HepG2 (cell line): Measurements from ENCODE around the gene AXIN1. TPM values are rescaled to one million over a fixed set of nuclear protein-coding genes. Genes with fewer than 3 reads are reported as not detected.
A peak's percentile ranks its signal among the peaks of the same experiment; 100 is the strongest.

ENCODE experiments used
- ATAC-seq: fragments of 200-7000 bp; cut with Tn5 transposase; 3 replicates; pipeline ENCODE4 v1.9.1; 2020; ENCODE audit warnings: mild to moderate bottlenecking, moderate library complexity
- BruUV-seq: library from RNA; stranded (reverse); fragments of 400-500 nt; replicated peaks from 2 replicates; lab custom pipeline; 2021; lab: Mats Ljungman, UMichigan
- CTCF ChIA-PET: fragments of 300-600 bp; formaldehyde crosslinking; extraction: SDS; loops from one replicate; lab custom pipeline; 2021; ENCODE audit warnings: low total read pairs, inconsistent platforms, low intra/inter-chr PET ratio; lab: Yijun Ruan, JAX
- POLR2A ChIA-PET: fragments of 350-600 bp; sonication (Branson Sonifier 250); formaldehyde crosslinking; loops from one replicate; lab custom pipeline; 2020; ENCODE audit warnings: antibody characterized with exemption, inconsistent platforms; lab: Yijun Ruan, JAX
- DNase-seq: peaks from one replicate; pipeline ENCODE4 v3.0.0-alpha.2; 2015; ENCODE audit warnings: low spot score
- FAIRE-seq: peaks from 3 replicates; lab custom pipeline; 2011; peaks lifted over from hg19 to GRCh38; lab: Jason Lieb, UNC
- H2AFZ ChIP-seq: one replicate; pipeline ENCODE4 v1.6.1; 2011; ENCODE audit warnings: low read length, inconsistent platforms
- H3K27ac ChIP-seq: fragments of 300-600 bp; 3 replicates; pipeline ENCODE4 v1.8.0; 2011; ENCODE audit warnings: mixed run types, mild to moderate bottlenecking, mixed read lengths, low read length, inconsistent platforms; ENCODE audit not compliant: insufficient read depth; ENCODE audit errors: extremely low read length
- H3K27me3 ChIP-seq, 2 experiments: fragments of 200-600 bp in 1 of 2; 2 replicates in 1 of 2; 3 replicates in 1 of 2; pipeline versions ENCODE4 v1.6.0 to v1.8.0; 2011; ENCODE audit warnings: low read length in 2 of 2, mild to moderate bottlenecking in 2 of 2, moderate library complexity in 2 of 2, inconsistent platforms in 1 of 2; ENCODE audit not compliant: insufficient read depth in 2 of 2, control insufficient read depth in 1 of 2
- H3K36me3 ChIP-seq, 2 experiments: fragments of 200-600 bp in 1 of 2; replicated peaks in 1 of 2; 2 replicates in 1 of 2; 3 replicates in 1 of 2; pipeline versions ENCODE4 v1.5.1 to v1.8.0; 2011; ENCODE audit warnings: low read length in 2 of 2, inconsistent platforms in 1 of 2; ENCODE audit not compliant: insufficient read depth in 2 of 2, control insufficient read depth in 1 of 2
- H3K4me1 ChIP-seq: 2 replicates; pipeline ENCODE4 v1.5.1; 2012; ENCODE audit warnings: low read length, inconsistent platforms; ENCODE audit not compliant: insufficient read depth
- H3K4me2 ChIP-seq: 2 replicates; pipeline ENCODE4 v1.6.0; 2011; ENCODE audit warnings: low read depth, low read length, inconsistent platforms
- H3K4me3 ChIP-seq, 3 experiments: fragments of 200-600 bp in 1 of 3; sonication (generic), shearing (Covaris generic) in 1 of 3; replicated peaks in 1 of 3; 2 replicates each; pipeline ENCODE4 v1.5.1; 2011 to 2016; ENCODE audit warnings: low read length in 3 of 3, inconsistent platforms in 2 of 3, low read depth in 2 of 3, mild to moderate bottlenecking in 2 of 3, control low read depth in 1 of 3, mixed read lengths in 1 of 3; ENCODE audit not compliant: insufficient read depth in 1 of 3
- H3K79me2 ChIP-seq: one replicate; pipeline ENCODE4 v1.6.1; 2011; ENCODE audit warnings: low read length, inconsistent platforms; ENCODE audit not compliant: insufficient read depth
- H3K9ac ChIP-seq: 2 replicates; pipeline ENCODE4 v1.6.0; 2011; ENCODE audit warnings: mild to moderate bottlenecking, low read depth, low read length, inconsistent platforms; ENCODE audit not compliant: insufficient read depth
- H3K9me3 ChIP-seq: 2 replicates; pipeline ENCODE4 v1.5.1; 2012; ENCODE audit warnings: mild to moderate bottlenecking, low read length
- H4K20me1 ChIP-seq: 2 replicates; pipeline ENCODE4 v1.6.0; 2011; ENCODE audit warnings: inconsistent platforms, mild to moderate bottlenecking, low read length, moderate library complexity; ENCODE audit not compliant: insufficient read depth
- CBX5 ChIP-seq: sonication (generic); formaldehyde crosslinking; IDR thresholded peaks from 2 replicates; pipeline ENCODE4 v1.4.0; 2020; ENCODE audit warnings: missing genetic modification reagents, borderline replicate concordance
- CREB1 ChIP-seq, 2 experiments: fragments of 450-650 bp in 1 of 2; IDR thresholded peaks; 2 replicates each; pipeline ENCODE4 v1.6.1; 2016 to 2017; ENCODE audit warnings: control low read depth in 1 of 2, mild to moderate bottlenecking in 1 of 2, missing compliant biosample characterization in 1 of 2, missing genetic modification characterization in 1 of 2
- DMTF1 ChIP-seq: sonication (generic); formaldehyde crosslinking; IDR thresholded peaks from 2 replicates; pipeline ENCODE4 v1.4.0; 2020; ENCODE audit warnings: mild to moderate bottlenecking, missing genetic modification reagents
- EHMT2 ChIP-seq: fragments of 200-600 bp; sonication (generic); IDR thresholded peaks from 2 replicates; pipeline ENCODE4 v1.7.0; 2017; ENCODE audit warnings: antibody characterized with exemption, low read depth, low read length, borderline replicate concordance
- GATAD1 ChIP-seq: IDR thresholded peaks from 2 replicates; pipeline ENCODE4 v1.6.1; 2016; ENCODE audit warnings: missing genetic modification reagents, missing compliant biosample characterization
- HCFC1 ChIP-seq: fragments of 150-350 bp; IDR thresholded peaks from 2 replicates; pipeline ENCODE4 v1.6.1; 2014; ENCODE audit warnings: low read depth, low read length
- PHF5A ChIP-seq: IDR thresholded peaks from one replicate; pipeline ENCODE4 v1.6.1; 2018; ENCODE audit warnings: low read depth, missing genetic modification reagents; ENCODE audit not compliant: unreplicated experiment
- POLR2A ChIP-seq, 2 experiments: IDR thresholded peaks; 2 replicates each; pipeline ENCODE4 v1.6.1; 2011; ENCODE audit warnings: low read depth in 2 of 2, low read length in 2 of 2, mild to moderate bottlenecking in 1 of 2, moderate library complexity in 1 of 2; ENCODE audit not compliant: insufficient read depth in 1 of 2
- ZBTB7B ChIP-seq: sonication (generic); formaldehyde crosslinking; IDR thresholded peaks from 2 replicates; pipeline ENCODE4 v1.4.0; 2020; ENCODE audit warnings: missing genetic modification reagents
- ZFY ChIP-seq: sonication (generic); formaldehyde crosslinking; IDR thresholded peaks from 2 replicates; pipeline ENCODE4 v1.4.0; 2020; ENCODE audit warnings: missing genetic modification reagents
- ZFYVE20 ChIP-seq: sonication (generic); formaldehyde crosslinking; IDR thresholded peaks from 2 replicates; pipeline ENCODE4 v1.8.0; 2023; ENCODE audit warnings: low read depth, mild to moderate bottlenecking, moderate library complexity, missing genetic modification reagents, borderline replicate concordance
- ZNF224 ChIP-seq: sonication (generic); formaldehyde crosslinking; IDR thresholded peaks from 2 replicates; pipeline ENCODE4 v1.5.0; 2020; ENCODE audit warnings: mild to moderate bottlenecking, missing genetic modification reagents
- ZNF503 ChIP-seq: sonication (generic); formaldehyde crosslinking; IDR thresholded peaks from 2 replicates; pipeline ENCODE4 v1.4.0; 2020; ENCODE audit warnings: missing genetic modification reagents
- WGBS: methylation state at CpG from one replicate; pipeline ENCODE4 v1.1.6; 2017; ENCODE audit warnings: low lambda C conversion rate; 5-methylcytosine and 5-hydroxymethylcytosine counted together
- in situ Hi-C: cut with HindIII; loops from 2 replicates; pipeline ENCODE4 v1.10.0; 2017; ENCODE audit warnings: low pct_unique_long_range_greater_than_20kb; ENCODE audit not compliant: extremely low pct_ligation_motif_present
- intact Hi-C: fragments of 100-400 bp; cut with micrococcal nuclease; formaldehyde crosslinking; loops from one replicate; pipeline ENCODE4 v1.10.0; 2022; ENCODE audit not compliant: unreplicated experiment
- polyA plus RNA-seq, 8 experiments: library from polyadenylated mRNA; depleted of rRNA in 3 of 8; stranded (reverse) in 7 of 8; unstranded in 1 of 8; fragments of >200 nt; fragmentation: Illumina TruSeq in 4 of 8; extraction: Trizol in 4 of 8; gene quantifications; 2 replicates each; pipeline versions ENCODE4 v1.2.1 to v1.2.3, GENCODE V29; 2011 to 2016; ENCODE audit warnings: low read depth in 4 of 8, missing spikeins in 1 of 8, mixed read lengths in 1 of 8; ENCODE audit not compliant: insufficient read depth in 1 of 8
- total RNA-seq, 5 experiments: library from RNA; depleted of rRNA; stranded (reverse); fragments of >200 nt; fragmentation: Illumina TruSeq; extraction: Trizol; gene quantifications; 2 replicates each; pipeline ENCODE4 v1.2.3, GENCODE V29; 2016; ENCODE audit warnings: low read depth in 1 of 5
- TF ChIP-seq, protein P1 (sequence below): sonication (generic); formaldehyde crosslinking; IDR thresholded peaks from 2 replicates; pipeline ENCODE4 v1.5.0; 2020; ENCODE audit warnings: missing genetic modification reagents
- TF ChIP-seq, protein P2 (sequence below): IDR thresholded peaks from 2 replicates; pipeline ENCODE4 v1.6.1; 2016; ENCODE audit warnings: mild to moderate bottlenecking

Gene AXIN1
- total and polyA plus RNA-seq, 2 of the 13 experiments (the other 11 are each of a cell fraction or from before 2014, with no cell fraction given), result 24.0 to 26.0 TPM

- no peak for TF ChIP-seq ZNF503 (CRISPR knock-in tag)
These were observed 18.5 kb upstream of the AXIN1 start (continued) for GRCh38 chr16:370979-371514.

DNA sequence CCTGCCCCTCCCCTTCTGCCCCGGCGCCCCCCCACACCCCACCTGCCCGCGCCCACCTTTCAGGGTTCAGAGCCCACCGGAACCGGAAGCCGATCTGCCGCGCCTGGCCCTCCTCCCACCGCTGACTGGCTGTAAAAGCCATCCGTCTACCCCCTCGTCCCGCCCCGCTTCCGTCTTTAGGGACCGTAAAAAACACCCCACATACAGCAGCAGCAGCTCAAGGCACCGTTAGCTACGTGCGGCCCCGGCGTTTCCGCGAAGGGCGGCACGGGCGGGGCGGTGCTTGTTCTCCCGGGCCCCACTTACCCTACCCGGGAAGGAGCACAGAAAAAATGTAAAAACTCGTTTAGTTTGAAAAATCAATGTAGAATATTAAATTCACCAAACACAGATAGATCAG lies 17.9 kb upstream of the AXIN1 start, which contains the start of gene MRPL28:
MRPL28 (minus strand) TSS at position 96 of the 400 bp plus-strand sequence. CDS start 320 bp downstream, outside the sequence.
- no TSS peak for BruUV-seq
- H3K4me2 ChIP-seq, result peak within 1 kb of the TSS; percentile 86
- in situ Hi-C loops, result no loop called here
- peak within 1 kb of the TSS; percentile 44 for H3K27ac ChIP-seq
- intact Hi-C loops, result no loop called here
- H3K79me2 ChIP-seq, result peaks cover 6% of the 10 kb centered on the region
- peak within 1 kb of the TSS; percentile 56 for H3K9ac ChIP-seq
- 1% methylated on average over 30 of the region's 30 CpGs for WGBS
- DNase-seq (peak; percentile 90), ATAC-seq (peak; percentile 89), FAIRE-seq (no peak)
- no peaks in the 10 kb centered on the region for H3K9me3 ChIP-seq
- peaks cover 14 to 40% of the 10 kb centered on the region in 2 experiments; a peak in 4 of 5 replicates for H3K36me3 ChIP-seq
- CTCF ChIA-PET, result no interaction called here
- H4K20me1 ChIP-seq, result no peaks in the 10 kb centered on the region
- H3K27me3 ChIP-seq, result no peaks in the 10 kb centered on the region
- H2AFZ ChIP-seq, result no peak within 1 kb of the TSS
- H3K4me1 ChIP-seq, result peaks cover 28% of the 10 kb centered on the region
- peak within 1 kb of the TSS; percentile 57 to 79 (median 75) for H3K4me3 ChIP-seq
- POLR2A ChIA-PET, result interaction anchor here (0.6 to 2.8 kb wide), 6 partner anchors 8 to 311 kb away, joined by 3 to 27 read pairs (median 6); partner anchors contain the start of genes AXIN1, DECR2, FAM234A and PGAP6
- TF ChIP-seq HCFC1, result 0 out of 2 replicates have a peak, but pooled peaks have one; percentile 40
- peak; percentile 53; the same call in 1 of the 2 replicates for TF ChIP-seq CREB1 (IDR thresholded peaks at IDR 0.05)
- no peak for TF ChIP-seq CREB1 (CRISPR knock-in tag; IDR thresholded peaks at IDR 0.05)
- TF ChIP-seq EHMT2, result no peak
- peak; percentile 87 for TF ChIP-seq PHF5A
- no peak for TF ChIP-seq CBX5 (CRISPR knock-in tag)
- TF ChIP-seq, protein P1, sequence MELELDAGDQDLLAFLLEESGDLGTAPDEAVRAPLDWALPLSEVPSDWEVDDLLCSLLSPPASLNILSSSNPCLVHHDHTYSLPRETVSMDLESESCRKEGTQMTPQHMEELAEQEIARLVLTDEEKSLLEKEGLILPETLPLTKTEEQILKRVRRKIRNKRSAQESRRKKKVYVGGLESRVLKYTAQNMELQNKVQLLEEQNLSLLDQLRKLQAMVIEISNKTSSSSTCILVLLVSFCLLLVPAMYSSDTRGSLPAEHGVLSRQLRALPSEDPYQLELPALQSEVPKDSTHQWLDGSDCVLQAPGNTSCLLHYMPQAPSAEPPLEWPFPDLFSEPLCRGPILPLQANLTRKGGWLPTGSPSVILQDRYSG (CRISPR knock-in tag), result no peak
- no peak for TF ChIP-seq DMTF1 (CRISPR knock-in tag)
- TF ChIP-seq, protein P2, sequence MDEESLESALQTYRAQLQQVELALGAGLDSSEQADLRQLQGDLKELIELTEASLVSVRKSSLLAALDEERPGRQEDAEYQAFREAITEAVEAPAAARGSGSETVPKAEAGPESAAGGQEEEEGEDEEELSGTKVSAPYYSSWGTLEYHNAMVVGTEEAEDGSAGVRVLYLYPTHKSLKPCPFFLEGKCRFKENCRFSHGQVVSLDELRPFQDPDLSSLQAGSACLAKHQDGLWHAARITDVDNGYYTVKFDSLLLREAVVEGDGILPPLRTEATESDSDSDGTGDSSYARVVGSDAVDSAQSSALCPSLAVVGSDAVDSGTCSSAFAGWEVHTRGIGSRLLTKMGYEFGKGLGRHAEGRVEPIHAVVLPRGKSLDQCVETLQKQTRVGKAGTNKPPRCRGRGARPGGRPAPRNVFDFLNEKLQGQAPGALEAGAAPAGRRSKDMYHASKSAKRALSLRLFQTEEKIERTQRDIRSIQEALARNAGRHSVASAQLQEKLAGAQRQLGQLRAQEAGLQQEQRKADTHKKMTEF (CRISPR knock-in tag), result peak; percentile 47; the same call in 1 of the 2 replicates
- no peak for TF ChIP-seq ZFYVE20 (CRISPR knock-in tag)
- TF ChIP-seq ZFY (CRISPR knock-in tag), result peak; percentile 24; the same call in 1 of the 2 replicates
- no peak for TF ChIP-seq ZNF224
- peak; percentile 81 for TF ChIP-seq ZBTB7B
- TF ChIP-seq POLR2A (IDR thresholded peaks at IDR 0.05; ENCODE audit: insufficient read depth in 1 of 2, low read depth in 2 of 2, low read length in 2 of 2), result peak in 1 of 2 experiments; percentile 53; a peak in 2 of 4 replicates
- TF ChIP-seq GATAD1, result peak; percentile 68
